Neural progenitor cell (in vitro differentiated cells): ENCODE results near the gene PPP1R3G.

Source experiments
- EZH2phosphoT487 ChIP-seq: fragments of 200-600 bp; sonication (generic); IDR thresholded peaks from 2 replicates; pipeline ENCODE4 v1.6.1; 2017; ENCODE audit warnings: antibody characterized with exemption
- TF ChIP-seq, protein P1 (sequence below): fragments of 200-600 bp; sonication (generic); IDR thresholded peaks from 2 replicates; pipeline ENCODE4 v1.5.1; 2017; ENCODE audit warnings: antibody characterized with exemption, mild to moderate bottlenecking

DNA sequence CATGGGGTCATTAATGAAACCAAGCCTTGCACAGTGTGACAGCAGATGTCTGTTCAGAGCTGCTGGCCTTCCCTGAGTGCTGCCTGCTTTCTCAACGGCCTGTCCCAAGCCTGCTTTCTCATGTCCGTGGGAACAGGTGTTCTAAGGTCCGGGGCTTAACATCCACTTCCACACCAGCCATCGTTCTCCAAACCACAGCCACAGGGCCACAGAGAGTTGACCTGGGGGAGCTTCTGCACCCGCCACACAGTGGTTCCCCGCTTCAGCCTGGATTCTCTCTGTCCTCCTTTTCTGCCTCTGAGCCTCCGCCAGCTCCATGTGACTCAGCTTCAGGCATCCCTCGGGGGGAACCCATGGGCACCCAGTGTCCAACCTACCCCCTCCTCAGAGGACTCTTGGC, 26.9 kb upstream of the PPP1R3G start:
- TF ChIP-seq, protein P1, sequence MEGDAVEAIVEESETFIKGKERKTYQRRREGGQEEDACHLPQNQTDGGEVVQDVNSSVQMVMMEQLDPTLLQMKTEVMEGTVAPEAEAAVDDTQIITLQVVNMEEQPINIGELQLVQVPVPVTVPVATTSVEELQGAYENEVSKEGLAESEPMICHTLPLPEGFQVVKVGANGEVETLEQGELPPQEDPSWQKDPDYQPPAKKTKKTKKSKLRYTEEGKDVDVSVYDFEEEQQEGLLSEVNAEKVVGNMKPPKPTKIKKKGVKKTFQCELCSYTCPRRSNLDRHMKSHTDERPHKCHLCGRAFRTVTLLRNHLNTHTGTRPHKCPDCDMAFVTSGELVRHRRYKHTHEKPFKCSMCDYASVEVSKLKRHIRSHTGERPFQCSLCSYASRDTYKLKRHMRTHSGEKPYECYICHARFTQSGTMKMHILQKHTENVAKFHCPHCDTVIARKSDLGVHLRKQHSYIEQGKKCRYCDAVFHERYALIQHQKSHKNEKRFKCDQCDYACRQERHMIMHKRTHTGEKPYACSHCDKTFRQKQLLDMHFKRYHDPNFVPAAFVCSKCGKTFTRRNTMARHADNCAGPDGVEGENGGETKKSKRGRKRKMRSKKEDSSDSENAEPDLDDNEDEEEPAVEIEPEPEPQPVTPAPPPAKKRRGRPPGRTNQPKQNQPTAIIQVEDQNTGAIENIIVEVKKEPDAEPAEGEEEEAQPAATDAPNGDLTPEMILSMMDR = no peak
- no peak for TF ChIP-seq EZH2phosphoT487
